HT-29 (cell line): ENCODE results near the gene C1orf116. TPM values are rescaled to one million over a fixed set of nuclear protein-coding genes. Genes with fewer than 3 reads are reported as not detected.
A peak's percentile ranks its signal among the peaks of the same experiment; 100 is the strongest.

ENCODE experiments used
- DNase-seq: peaks from one replicate; pipeline ENCODE4 v3.0.0-alpha.2; 2015; ENCODE audit warnings: low spot score
- total RNA-seq: library from RNA; depleted of rRNA; stranded (reverse); fragments of >200 nt; shearing (Covaris generic); gene quantifications from 2 replicates; pipeline ENCODE4 v1.2.3, GENCODE V29; 2014

C1orf116 gene
- total RNA-seq, 1 experiment from 2014 or later: 47.1 TPM

DNA sequence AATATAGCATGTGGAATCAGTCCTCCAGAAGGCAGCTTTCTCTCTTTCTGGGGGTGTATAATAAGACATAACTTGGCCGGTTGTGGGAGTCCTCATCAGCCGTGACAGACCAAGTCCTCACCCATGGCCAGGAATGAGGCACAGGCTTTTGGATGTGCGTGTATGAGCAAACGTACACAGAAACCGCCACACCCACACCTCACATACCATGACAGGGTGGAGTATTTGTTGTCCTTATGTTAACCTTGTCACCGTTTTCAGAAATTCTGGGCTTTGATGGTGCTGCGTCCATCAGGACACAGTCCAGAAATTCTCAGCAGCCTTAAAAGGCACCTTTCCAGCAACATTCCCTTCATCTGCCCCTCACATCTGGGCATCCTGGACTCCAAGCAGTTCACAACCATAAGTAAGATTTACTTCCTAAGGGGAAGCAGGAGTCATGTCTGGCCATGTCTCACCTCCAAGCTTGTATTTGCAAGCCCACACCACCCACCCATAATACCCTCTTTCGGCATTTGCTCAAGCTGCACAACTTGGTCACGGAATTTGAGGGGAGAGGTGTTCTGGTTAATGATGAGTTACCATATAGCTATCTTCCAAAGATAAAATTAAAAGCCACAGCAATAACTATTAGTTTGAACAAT, 12.4 kb downstream of the C1orf116 start:
- peak; percentile 91 for DNase-seq

DNA sequence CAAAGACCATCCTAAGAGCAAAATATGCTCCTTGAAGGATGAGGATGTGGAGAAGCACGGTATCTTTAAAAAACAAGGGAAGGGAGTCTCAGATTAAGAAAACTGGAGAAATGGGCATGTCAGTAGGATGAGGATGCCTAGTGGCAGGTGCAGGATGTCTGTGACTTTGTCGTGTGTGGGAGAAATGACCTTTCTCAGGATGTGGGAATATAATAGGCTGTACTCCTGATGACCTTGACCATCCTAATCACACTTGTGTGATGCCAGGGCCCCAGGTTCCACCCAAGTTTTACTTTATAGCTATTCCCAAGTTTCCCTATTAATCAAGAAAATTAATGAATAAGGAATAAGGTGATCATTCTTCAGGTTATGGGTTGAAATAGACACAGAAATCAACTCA, 12.9 kb downstream of the C1orf116 start:
- DNase-seq: no peak

DNA sequence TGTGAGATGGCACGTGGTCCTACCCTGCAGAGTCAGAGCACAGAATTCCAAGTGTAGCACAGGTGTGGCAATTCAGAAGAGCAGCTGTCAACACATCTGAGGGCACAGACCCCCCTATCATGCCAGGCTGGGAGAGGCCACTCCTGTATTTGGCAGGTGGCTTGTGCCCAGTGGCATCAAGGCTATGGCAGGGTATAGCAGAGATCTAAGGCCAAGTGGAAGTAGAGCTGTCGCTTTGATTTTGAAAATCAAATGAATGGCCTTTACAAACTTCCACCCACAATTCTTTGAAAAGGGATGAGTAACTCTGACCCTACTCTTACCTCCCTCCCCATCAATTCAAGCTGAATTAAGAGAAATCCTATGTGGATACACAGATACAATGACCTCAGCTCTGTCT, 13.4 kb downstream of the C1orf116 start:
- peak; percentile 25 for DNase-seq

DNA sequence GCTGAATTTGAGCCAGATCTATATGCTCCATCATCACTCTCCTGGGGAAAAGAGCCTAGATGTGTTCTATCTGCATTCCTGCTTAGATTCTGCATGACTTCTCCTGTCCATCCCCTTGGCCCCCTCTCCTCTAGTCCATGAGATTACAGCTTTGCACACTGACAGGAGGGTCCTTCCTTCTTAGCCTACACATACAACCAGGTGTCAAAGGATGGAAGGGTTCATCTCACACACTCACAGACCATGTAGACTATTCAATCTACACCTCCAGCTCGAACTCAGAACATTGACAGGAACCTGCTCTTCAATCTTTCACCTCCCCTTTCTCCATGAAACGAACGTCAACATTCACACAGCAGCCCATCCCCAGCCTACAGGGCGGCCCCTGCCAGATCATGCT, 13.8 kb downstream of the C1orf116 start:
- DNase-seq: no peak

DNA sequence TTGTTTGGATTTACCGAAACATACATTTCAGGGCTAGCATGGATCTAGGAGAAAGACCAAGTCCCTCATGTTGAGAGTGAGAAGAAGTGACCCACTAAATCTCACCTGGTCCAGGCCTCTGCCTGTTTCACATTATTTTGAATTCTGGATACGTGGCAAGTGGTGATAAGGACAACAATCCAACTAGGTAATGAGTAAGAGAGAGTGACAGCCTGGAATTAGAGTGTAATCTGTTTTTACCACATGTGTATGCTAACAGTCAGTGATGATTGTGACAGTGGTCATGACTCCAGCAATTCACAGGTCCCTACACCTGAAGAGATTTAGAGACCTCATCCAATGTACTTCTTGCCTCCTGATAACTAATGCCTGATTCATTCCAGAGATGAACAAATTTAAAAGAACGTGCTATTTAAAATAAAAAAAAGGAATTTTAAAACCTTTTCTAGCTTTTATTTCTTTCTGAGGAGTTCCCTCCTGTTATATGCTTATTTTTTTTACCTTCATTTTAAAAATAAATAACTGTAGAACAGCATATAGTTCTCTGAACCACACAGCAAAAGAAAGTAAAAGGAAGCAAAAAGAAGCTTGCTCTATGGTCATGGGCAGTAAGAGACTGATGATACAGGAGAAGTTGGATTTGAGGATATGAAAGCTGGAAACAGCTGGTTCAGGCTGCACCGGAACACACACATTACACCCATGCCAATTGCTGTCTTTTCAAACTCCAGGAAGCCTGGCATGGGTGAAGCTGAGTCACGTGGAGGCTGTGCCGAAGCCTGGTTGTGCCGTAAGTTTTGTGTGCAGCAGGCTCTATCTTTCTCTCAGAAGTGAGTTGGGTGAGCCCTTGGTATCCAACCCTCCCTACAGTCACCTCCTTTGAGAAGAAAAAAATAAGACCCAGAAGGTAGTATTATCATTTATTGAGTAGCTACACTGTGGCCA, 14.7 kb downstream of the C1orf116 start:
- peak; percentile 69 for DNase-seq

DNA sequence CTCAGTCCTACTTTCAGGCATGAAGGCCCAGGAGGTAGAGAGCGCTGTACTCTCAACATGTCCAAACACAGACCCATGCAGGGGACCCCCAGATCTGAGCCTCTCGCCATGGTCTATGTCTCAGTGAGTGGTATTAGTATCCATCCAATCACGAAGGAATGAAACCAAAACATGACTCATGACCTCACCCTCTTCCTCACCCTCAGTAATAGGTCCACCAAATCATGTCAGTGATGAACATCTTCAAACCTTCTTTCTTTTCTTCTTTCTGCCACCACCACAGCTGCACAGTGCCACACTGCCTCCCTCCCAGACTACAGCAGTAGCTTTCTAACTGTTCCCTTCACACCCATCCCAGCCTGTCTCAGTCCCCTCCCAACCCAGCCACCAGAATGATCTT, 16.8 kb downstream of the C1orf116 start:
- DNase-seq: no peak

DNA sequence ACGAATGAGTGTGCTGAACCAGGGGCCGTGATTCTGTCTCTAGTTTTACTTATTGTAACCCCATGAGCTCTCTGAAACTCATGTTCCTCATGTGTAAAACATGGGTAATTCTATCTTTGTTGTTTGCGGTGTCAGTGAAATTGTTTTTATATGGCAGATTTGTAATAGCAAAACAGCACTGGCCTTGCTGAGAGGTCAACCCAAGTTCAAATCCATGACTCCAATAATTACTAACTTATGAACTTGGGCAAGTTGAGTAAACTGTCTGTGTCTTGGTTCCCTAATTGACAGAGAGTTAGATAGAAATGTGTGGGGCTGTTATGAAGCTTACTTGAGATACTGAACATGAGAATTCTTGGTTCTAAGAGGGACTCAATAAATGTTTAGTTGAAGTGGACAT, 17.8 kb downstream of the C1orf116 start:
- DNase-seq: no peak

DNA sequence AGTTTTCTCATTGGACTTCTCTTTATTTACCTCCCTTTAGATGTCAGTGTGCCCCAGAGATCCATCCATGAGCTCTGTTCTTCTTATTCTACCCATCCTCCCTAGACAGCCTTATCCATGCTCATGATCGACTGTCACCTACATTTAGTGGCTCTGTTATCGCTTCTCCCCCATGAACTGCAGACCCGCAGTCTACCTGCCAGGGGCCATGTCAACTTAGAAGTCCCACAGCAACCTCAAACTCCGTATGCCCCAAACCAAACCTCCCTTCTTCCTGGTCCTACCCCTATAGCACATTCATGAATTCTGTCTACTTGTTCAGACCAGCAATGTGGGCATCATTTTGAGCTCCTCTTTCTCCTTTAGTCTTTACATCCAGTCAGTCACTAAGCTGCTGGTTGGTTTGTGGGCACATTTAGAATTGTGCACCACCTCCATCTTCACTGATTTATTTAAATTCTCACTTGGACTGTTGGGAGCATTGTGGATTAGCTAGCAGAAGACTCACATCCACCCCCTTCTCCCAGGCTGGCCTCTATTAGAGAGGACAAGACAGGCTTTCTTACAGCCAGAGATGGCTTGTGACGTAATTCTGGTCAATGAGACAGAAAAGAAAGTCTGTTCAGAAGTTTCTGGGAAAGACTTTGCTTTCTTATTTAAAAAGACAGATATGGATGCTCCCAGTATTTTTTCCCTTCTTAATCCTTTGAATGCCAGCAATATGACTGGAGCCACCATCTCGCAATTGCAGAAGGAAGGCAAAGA, 19.1 kb downstream of the C1orf116 start:
- DNase-seq: no peak

DNA sequence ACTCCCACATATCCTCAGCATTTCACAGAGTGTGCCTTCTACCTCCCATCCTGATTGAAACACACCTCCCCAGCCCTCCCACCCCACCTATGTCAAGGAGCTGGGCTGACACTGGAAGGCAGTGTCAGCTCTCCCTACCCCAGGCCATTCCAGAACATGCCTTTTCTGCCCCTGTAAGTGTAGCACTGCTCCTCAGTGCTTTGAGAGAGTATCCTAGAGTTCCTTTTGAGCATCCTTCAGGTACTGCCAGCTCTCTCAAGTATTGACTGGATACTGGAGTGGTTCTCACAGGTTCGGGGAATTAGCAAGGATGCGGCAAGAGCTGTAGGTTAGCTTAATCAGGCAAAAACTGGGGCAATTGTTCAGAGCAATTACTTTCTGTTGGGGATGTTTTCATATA, 21.8 kb downstream of the C1orf116 start:
- DNase-seq: no peak

DNA sequence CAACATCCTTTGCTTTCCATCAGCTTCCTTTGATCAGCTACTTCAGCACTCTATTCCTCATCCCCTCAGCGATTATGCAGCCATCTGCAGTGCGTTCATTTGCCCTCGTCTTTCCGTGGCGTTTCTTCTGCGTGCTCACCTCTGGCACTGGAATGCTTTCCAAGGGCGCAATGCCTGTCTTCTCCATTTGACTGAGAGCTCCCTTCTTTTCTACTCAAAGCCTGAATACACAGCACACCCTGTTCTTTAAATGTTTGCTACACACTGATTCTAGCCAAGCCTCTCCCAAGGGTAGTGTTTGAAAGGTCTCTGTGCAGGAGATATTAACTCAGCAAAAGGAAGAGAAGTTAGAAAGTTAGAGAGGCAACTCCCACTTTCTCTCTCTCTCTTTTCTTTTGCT, 22.6 kb downstream of the C1orf116 start:
- no peak for DNase-seq

DNA sequence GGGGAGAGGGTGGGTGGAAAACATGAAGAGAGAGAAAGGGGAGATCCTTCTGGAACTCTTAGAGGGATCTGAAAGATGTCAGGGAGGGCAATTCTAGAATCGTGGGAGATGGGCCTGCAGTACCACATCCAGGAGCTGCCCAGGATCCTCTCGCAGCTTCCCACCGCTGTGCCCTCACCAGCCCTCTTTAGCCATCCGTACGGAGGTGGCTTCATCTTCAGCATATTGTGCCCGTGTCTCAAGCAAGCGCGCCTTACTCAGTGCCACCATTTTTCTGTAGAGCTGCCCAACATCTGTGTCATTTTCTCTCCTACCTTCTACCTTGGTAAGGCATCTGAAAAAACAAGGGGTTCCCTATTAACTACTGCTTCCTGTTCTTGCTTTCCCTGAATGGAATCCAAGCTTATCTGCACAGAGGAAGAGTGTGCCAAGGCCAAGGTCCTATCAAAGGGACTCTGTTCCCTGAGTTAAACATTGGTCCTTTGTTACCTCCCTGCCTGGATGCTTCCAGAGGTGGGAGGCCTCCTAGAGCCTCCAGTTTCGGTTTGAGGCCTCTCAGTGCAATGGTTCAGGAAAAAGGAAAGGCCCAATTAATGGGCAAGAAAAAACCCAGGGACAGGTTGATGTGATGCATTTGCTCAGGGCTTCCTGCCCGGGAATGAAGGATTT, 23.2 kb downstream of the C1orf116 start:
- DNase-seq: no peak

DNA sequence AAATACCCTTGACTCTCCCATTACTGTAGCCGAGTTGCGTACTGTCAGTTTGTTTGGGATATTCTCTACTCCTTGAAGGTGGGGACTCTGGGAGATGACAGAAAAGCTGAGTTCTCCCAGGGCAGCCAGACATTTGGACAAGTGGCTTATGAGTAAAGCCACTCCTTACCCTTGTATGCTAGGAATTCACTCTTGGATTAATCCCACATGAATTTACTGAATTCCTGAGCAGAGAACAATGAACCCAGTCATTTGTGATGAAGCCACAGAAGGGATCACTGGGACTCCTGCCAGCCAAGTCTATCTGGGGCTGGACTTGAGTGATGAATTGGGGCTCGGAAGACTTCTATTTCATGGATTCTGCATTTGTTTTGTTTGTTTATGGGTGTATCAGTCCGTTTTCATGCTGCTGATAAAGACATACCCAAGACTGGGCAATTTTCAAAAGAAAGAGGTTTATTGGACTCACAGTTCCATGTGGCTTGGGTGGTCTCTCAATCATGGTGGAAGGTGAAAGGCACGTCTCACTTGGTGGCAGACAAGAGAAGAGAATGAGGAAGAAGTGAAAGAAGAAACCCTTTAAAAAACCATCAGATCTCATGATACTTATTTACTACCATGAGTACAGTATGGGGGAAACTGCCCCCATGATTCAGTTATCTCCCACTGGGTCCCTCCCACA, 25.1 kb downstream of the C1orf116 start:
- peak; percentile 91 for DNase-seq

DNA sequence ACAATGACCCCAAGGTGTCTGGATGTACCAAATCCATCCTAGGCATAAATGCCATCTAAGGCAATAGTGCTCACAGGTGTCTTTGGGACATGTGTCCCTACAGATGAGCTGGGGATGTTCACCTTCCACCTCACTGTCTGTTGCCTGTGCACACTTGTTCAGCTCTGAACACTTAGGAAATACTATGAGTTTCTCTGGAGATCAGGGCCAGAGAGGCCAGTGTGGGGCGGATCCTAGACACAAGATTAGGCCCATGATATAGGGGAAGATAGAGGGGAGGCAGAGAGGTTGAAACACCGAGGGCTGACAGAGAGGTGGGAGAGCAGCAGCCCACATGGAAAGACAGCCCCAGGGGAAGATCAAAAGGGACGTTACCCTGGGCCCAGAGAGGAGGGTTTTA, 25.6 kb downstream of the C1orf116 start:
- DNase-seq: no peak

DNA sequence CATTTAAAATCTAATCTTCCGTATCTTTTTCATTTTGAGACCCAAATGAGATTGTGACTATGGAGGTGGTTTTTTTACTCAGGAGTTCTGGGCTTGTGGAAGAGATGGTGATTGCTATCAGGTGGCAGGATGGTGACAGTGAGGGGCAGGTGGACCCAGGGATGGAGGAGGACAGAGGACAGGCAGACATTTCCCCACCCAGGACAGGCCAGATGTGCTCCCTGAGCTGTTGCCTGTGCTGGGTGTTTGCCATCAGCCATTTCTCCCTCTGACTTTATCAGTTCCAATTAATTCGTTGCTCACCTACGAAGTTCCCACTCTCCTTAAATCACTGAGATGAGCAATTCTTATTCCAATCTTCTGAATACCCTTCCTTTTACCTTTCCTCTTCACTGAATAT, 26.5 kb downstream of the C1orf116 start:
- peak; percentile 13 for DNase-seq

DNA sequence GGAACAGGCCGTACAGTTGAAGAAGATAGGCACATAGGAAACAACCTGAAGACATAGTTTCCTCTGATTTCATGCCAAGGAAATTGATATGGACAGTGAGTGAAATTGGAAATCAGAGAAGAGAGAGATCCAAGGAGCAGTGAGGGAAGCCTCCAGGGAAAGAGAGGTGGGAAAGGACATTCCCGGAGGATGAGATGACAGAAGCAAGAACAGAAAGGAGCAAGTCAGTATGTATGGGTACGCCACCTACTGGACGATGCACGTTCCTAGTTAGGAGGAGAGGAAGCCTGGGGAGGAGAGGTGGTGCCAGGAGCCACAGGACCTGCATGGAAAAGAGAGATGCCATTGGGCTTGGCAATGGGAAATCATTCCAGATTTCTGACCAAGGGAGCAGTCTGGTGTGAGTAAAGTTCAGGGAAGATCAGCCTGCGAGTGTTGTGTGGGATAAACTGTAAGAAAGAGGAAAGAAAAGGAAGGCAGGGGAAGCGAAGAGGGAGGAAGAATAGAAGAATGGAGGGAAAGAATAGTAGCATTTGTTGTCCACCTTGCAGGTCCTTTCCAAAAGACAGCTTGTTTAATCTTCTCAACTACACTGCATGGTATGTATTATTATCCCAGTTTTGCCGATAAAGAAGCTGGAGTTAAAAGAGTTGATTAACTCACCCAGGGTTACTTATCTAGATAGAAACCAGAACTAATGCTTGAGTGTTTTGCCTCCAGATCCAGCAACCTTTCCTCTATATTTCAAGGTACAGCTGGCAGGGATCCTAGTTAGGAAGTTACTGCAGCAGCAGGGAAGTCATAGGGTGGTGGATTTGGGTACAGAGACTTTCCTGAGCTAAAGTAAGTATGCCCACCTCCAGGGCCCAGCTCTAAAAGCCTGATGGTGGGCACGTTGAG, 27.4 kb downstream of the C1orf116 start:
- DNase-seq: peak; percentile 95

DNA sequence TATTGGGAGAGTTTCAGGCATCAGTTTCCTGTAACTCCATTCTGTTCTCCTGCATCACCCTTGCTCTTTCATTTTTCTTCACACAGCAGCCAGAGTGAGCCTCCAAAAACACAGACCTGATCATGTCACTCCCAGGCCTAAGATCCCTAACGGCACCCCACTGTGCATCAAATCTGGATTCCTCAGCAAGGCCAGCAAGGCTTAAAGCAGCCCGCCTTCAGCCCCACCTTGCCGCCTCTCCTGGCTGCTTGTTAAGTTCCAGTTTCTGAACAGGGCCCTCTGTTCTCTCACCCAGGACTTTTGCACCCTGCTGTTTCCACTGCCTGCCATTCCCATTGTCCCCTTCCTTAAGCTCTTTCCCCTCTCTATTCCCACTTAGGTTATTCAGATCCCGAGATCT, 29.3 kb downstream of the C1orf116 start:
- no peak for DNase-seq

DNA sequence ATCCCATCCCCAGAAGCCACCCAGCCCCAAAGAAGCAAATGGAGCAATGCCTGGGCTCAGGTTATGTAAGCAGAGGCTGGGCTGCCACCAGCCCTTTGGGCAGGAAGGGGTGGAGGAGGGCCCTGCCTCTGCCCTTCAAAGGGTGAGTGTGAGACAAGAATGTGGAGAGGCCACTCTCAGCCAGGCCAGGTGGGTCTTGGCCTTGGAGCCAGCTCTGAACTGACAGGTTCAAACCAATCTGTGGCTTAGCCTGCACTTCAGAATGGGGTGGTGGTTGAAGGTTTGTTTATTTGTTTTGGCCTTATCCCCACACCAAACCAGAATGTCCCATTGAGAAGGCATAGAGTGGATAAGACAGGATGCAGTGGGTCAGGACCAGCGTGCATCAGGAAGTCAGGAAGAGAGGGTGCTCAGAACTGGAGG, 29.8 kb downstream of the C1orf116 start:
- DNase-seq: peak; percentile 95

DNA sequence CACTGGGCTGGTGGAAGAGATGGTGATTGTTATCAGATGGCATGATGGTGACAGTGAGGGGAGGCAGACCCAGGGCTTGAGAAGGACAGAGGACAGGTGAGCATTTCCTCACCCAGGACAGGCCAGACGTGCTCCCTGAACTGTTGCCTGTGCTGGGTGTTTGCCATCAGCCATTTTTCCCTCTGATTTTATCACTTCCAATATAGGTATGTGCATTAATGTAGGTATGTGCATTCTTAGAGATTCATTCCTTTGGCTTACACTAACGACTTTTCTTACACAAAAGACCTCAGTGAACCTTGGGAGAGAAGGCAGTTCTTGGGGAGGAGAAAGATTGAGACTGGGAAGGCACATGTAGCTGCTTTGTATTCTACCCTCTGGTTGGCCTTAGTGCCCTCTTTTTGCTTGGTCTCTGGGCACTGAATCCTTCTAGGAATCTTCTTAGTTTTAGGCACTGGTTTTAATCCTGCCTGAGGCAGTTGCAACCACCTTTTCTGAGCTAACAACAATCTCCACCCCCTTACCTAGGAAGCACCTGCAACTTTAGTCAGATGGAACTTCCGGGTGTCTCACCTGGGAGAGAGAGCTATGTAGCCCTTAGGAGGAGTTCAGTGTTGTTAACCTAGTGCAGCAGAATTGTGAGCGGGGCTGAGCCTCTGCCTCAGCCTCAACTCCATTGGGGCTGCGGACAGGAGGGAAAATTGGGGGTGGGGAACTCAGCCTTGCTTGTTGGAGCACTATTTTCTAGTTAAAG, 30.9 kb downstream of the C1orf116 start:
- DNase-seq: peak; percentile 85

DNA sequence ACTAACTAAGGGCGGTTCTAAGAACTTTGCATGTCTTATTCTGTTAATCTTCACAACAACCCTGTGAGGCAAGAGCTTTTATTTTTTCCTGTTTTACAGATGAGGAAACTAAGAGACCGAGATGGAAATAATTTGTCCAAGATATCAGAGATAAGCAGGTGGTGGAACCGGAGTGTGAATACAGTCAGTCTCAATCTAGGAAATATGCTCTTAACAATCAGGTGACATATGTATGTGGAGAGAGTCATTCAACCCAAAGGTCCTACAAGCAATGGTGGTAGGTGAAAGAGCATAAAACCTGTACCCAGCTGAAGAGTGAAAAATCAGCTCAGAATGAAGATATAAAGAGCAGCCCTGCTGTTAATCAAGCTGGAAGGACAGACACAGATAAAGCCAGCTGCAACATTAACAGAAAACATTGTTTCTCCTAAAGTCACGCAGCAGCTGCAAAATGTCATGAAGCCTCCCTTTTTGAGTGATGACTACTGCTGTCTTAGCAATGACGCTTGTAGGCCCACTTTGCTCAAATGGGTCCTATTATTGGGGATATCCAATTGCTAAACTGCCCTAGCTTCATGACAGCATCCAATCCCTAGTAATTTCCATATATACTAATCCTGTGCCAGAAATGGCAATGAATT, 31.8 kb downstream of the C1orf116 start:
- DNase-seq: peak; percentile 76
